BJ (cell line): ENCODE measurements around the gene SHBG. TPM values are rescaled to one million over a fixed set of nuclear protein-coding genes. Genes with fewer than 3 reads are reported as not detected.
"Not testable (repeated sequence)": the region's sequence is repeated elsewhere in the genome, so short reads cannot be mapped to it uniquely, and the experiment has no call there.

Source experiments
- CTCF ChIA-PET: fragments of 350-600 bp; formaldehyde crosslinking; extraction: SDS; loops from one replicate; lab custom pipeline; 2021; ENCODE audit warnings: antibody characterized with exemption, inconsistent platforms; lab: Yijun Ruan, JAX
- POLR2A ChIA-PET: fragments of 300-600 bp; sonication (Branson Sonifier 250); formaldehyde crosslinking; extraction: SDS; loops from one replicate; lab custom pipeline; 2021; ENCODE audit warnings: antibody characterized with exemption; lab: Charles Lee
- DNase-seq: peaks from one replicate; pipeline ENCODE4 v3.0.0-alpha.2; 2011; ENCODE audit warnings: low read depth
- H3K27me3 ChIP-seq: 2 replicates; pipeline ENCODE4 v1.6.0; 2011; ENCODE audit warnings: low read length; ENCODE audit not compliant: control insufficient read depth, insufficient read depth
- H3K36me3 ChIP-seq: 2 replicates; pipeline ENCODE4 v1.5.1; 2011; ENCODE audit warnings: low read length; ENCODE audit not compliant: control insufficient read depth, insufficient read depth
- H3K4me3 ChIP-seq: 2 replicates; pipeline ENCODE4 v1.5.1; 2011; ENCODE audit warnings: low read depth, mild to moderate bottlenecking, control low read depth, low read length
- CTCF ChIP-seq: IDR thresholded peaks from 2 replicates; pipeline ENCODE4 v1.5.1; 2011; ENCODE audit warnings: low read depth, mild to moderate bottlenecking, control low read depth, inconsistent platforms, low read length, moderate library complexity; ENCODE audit not compliant: insufficient read depth
- polyA plus RNA-seq: library from polyadenylated mRNA; depleted of rRNA; stranded (reverse); fragments of >200 nt; gene quantifications from 2 replicates; pipeline ENCODE4 v1.2.3, GENCODE V29; 2011

Gene SHBG
- polyA plus RNA-seq, 1 experiment, result 1.2 TPM

GRCh38 chr17:7593296-7593695, 36.6 kb upstream of the SHBG start:
- no peak for TF ChIP-seq CTCF
- CTCF ChIA-PET, result interaction anchor here (1.4 to 1.7 kb wide), 2 partner anchors 10 to 19 kb away, joined by 4 to 7 read pairs; partner anchors contain the start of gene MPDU1

GRCh38 chr17:7597561-7597960, 32.4 kb upstream of the SHBG start:
- CTCF ChIA-PET, H3K4me3 ChIP-seq, H3K27me3 ChIP-seq, POLR2A ChIA-PET, DNase-seq: not testable (repeated sequence)
- H3K36me3 ChIP-seq, result peaks cover 30% of the 10 kb centered on the region

More at GRCh38 chr17:7593296-7593695, 36.6 kb upstream of the SHBG start:
- POLR2A ChIA-PET, result no interaction called here
- Histone ChIP-seq H3K4me3 (no peak overlapping the region), H3K36me3 (peaks cover 21% of the 10 kb centered on the region), H3K27me3 (no peaks in the 10 kb centered on the region)
- DNase-seq, result no peak

- Histone ChIP-seq H3K36me3 (peaks cover 16% of the 10 kb centered on the region), H3K27me3 (no peaks in the 10 kb centered on the region), H3K4me3 (no peak overlapping the region)
- TF ChIP-seq CTCF, result no peak
- no peak for DNase-seq
- CTCF ChIA-PET, result interaction anchor here (3.5 kb wide), 1 partner anchor 16 kb away, joined by 11 read pairs; the partner anchor contains the start of gene SOX15
- POLR2A ChIA-PET, result no interaction called here
Observed at GRCh38 chr17:7606280-7606679, 23.7 kb upstream of the SHBG start.

- DNase-seq, result no peak
Observed at GRCh38 chr17:7610641-7611040, 19.3 kb upstream of the SHBG start.

GRCh38 chr17:7611635-7612293, 18.2 kb upstream of the SHBG start:
- Histone ChIP-seq H3K27me3 (no peaks in the 10 kb centered on the region), H3K36me3 (peaks cover 5% of the 10 kb centered on the region), H3K4me3 (no peak overlapping the region)
- CTCF ChIA-PET, result interaction anchor here (0.9 to 1.5 kb wide), 5 partner anchors 18 to 76 kb away, joined by 4 to 7 read pairs (median 5); partner anchors contain the start of genes SOX15, TP53 and WRAP53
- POLR2A ChIA-PET, result no interaction called here
- no peak for DNase-seq
- TF ChIP-seq CTCF, result no peak

More at GRCh38 chr17:7610641-7611040, 19.3 kb upstream of the SHBG start:
- POLR2A ChIA-PET, result no interaction called here
- Histone ChIP-seq H3K4me3 (no peak overlapping the region), H3K27me3 (no peaks in the 10 kb centered on the region), H3K36me3 (peaks cover 5% of the 10 kb centered on the region)
- CTCF ChIA-PET, result interaction anchor here (1.0 to 1.5 kb wide), 3 partner anchors 22 to 77 kb away, joined by 3 to 5 read pairs (median 4); partner anchors contain the start of gene TP53
- TF ChIP-seq CTCF, result no peak
